CD4-positive, alpha-beta T cell treated with Interleukin-1 beta for 1 hour (primary cell): Measurements from ENCODE around the gene TOR4A.
"Not testable (repeated sequence)": the region's sequence is repeated elsewhere in the genome, so short reads cannot be mapped to it uniquely, and the experiment has no call there.

Source experiments
- DNase-seq, 2 donors: peaks; one replicate each; pipeline ENCODE4 v3.0.0-alpha.2; 2020 to 2022

The TOR4A gene

GRCh38 chr9:137239541-137240200 lies 37.9 kb upstream of the TOR4A start:
- DNase-seq: not testable (repeated sequence)

GRCh38 chr9:137240318-137240840 lies 37.1 kb upstream of the TOR4A start:
- peak; percentile 74 to 77 for DNase-seq

- peak; percentile 99 to 100 for DNase-seq
These were observed 36.6 kb upstream of the TOR4A start, which contains the start of gene TUBB4B for GRCh38 chr9:137240841-137241489. Gene TUBB4B (plus strand): TSS chr9:137241287. CDS start chr9:137241361, 74 bp downstream.

GRCh38 chr9:137241490-137242268 lies 35.8 kb upstream of the TOR4A start:
- DNase-seq: peak; percentile 64

- peak in 1 of 2 donors; percentile 11 for DNase-seq
These were observed 35.0 kb upstream of the TOR4A start for GRCh38 chr9:137242269-137243203.

GRCh38 chr9:137243266-137243625 lies 34.3 kb upstream of the TOR4A start:
- not testable (repeated sequence) for DNase-seq

GRCh38 chr9:137243626-137244485 lies 33.7 kb upstream of the TOR4A start:
- peak in 1 of 2 donors; percentile 11 for DNase-seq

- no peak for DNase-seq
These were observed 32.8 kb upstream of the TOR4A start for GRCh38 chr9:137244486-137245449.

GRCh38 chr9:137245450-137246421 lies 31.8 kb upstream of the TOR4A start:
- no peak for DNase-seq

- no peak for DNase-seq
These were observed 30.2 kb upstream of the TOR4A start for GRCh38 chr9:137247135-137247915.

- DNase-seq: no peak
These were observed 29.7 kb upstream of the TOR4A start for GRCh38 chr9:137247916-137248175.

- no peak for DNase-seq
These were observed 27.0 kb upstream of the TOR4A start for GRCh38 chr9:137250329-137251193.

- no peak for DNase-seq
These were observed 26.4 kb upstream of the TOR4A start, which contains the start of gene STPG3 for GRCh38 chr9:137251194-137251461. Gene STPG3 (plus strand): TSS chr9:137251286. CDS start chr9:137251287, 1 bp downstream.

GRCh38 chr9:137251490-137252268 lies 25.8 kb upstream of the TOR4A start:
- no peak for DNase-seq

GRCh38 chr9:137252555-137253506 lies 24.7 kb upstream of the TOR4A start:
- no peak for DNase-seq
